A673 (cell line): ENCODE data around the gene ATP8B1. TPM values are rescaled to one million over a fixed set of nuclear protein-coding genes. Genes with fewer than 3 reads are reported as not detected.

Source experiments
- BruUV-seq: library from RNA; stranded (reverse); fragments of 400-500 nt; replicated peaks from 2 replicates; lab custom pipeline; 2021; lab: Mats Ljungman, UMichigan
- CTCF ChIA-PET: fragments of 300-600 bp; sonication (Branson Sonifier 250); formaldehyde crosslinking; loops from one replicate; lab custom pipeline; 2022; ENCODE audit warnings: antibody characterized with exemption; lab: Charles Lee
- POLR2A ChIA-PET: fragments of 300-600 bp; sonication (Branson Sonifier 250); formaldehyde crosslinking; loops from one replicate; lab custom pipeline; 2022; ENCODE audit warnings: antibody characterized with exemption; ENCODE audit not compliant: low non-redundant PET; lab: Charles Lee
- DNase-seq: peaks from one replicate; pipeline ENCODE4 v3.0.0-alpha.2; 2015; ENCODE audit warnings: low spot score
- H3K27ac ChIP-seq: fragments of 200-600 bp; sonication (generic); 2 replicates; pipeline ENCODE4 v1.5.1; 2016; ENCODE audit warnings: mixed run types, low read depth, mild to moderate bottlenecking, mixed read lengths, antibody characterized with exemption, low read length; ENCODE audit not compliant: poor library complexity, severe bottlenecking
- H3K27me3 ChIP-seq: fragments of 200-600 bp; sonication (generic); replicated peaks from 2 replicates; pipeline ENCODE4 v1.6.1; 2017; ENCODE audit warnings: mixed run types, low read depth, mild to moderate bottlenecking, mixed read lengths, antibody characterized with exemption, low read length; ENCODE audit not compliant: insufficient read depth, poor library complexity
- H3K36me3 ChIP-seq: fragments of 200-600 bp; sonication (generic); 2 replicates; pipeline ENCODE4 v1.6.1; 2016; ENCODE audit warnings: mixed run types, mild to moderate bottlenecking, mixed read lengths, antibody characterized with exemption, low read length; ENCODE audit not compliant: insufficient read depth, poor library complexity, severe bottlenecking
- H3K4me1 ChIP-seq: fragments of 200-600 bp; sonication (generic); 2 replicates; pipeline ENCODE4 v1.6.1; 2017; ENCODE audit warnings: mixed run types, mild to moderate bottlenecking, mixed read lengths, antibody characterized with exemption, low read length; ENCODE audit not compliant: insufficient read depth, poor library complexity, severe bottlenecking
- H3K4me3 ChIP-seq: fragments of 200-600 bp; sonication (generic); 2 replicates; pipeline ENCODE4 v1.5.1; 2016; ENCODE audit warnings: low read depth, mixed run types, mild to moderate bottlenecking, mixed read lengths, low read length; ENCODE audit not compliant: poor library complexity, severe bottlenecking
- H3K9me3 ChIP-seq: fragments of 200-600 bp; sonication (generic); 2 replicates; pipeline ENCODE4 v1.6.1; 2016; ENCODE audit warnings: mixed run types, low read depth, mild to moderate bottlenecking, mixed read lengths, antibody characterized with exemption, low read length; ENCODE audit not compliant: poor library complexity, severe bottlenecking
- EZH2 ChIP-seq: fragments of 200-600 bp; sonication (generic); IDR thresholded peaks from 2 replicates; pipeline ENCODE4 v1.6.1; 2017; ENCODE audit warnings: borderline replicate concordance, low read depth, mild to moderate bottlenecking, mixed read lengths, antibody characterized with exemption, low read length; ENCODE audit not compliant: poor library complexity, severe bottlenecking
- intact Hi-C: fragments of 100-400 bp; cut with micrococcal nuclease; formaldehyde crosslinking; loops from one replicate; pipeline ENCODE4 v1.10.0; 2022; ENCODE audit not compliant: unreplicated experiment
- total RNA-seq: library from RNA; stranded (reverse); gene quantifications from 2 replicates; pipeline ENCODE4 v1.2.3, GENCODE V29; 2021
- TF ChIP-seq, protein P1 (sequence below): fragments of 300-800, 200-600 bp; sonication (generic); conservative IDR thresholded peaks from 2 replicates; pipeline ENCODE4 v1.5.1; 2017; ENCODE audit warnings: low read depth, mild to moderate bottlenecking, antibody characterized with exemption, low read length, moderate library complexity, mixed read lengths

ATP8B1 gene
- total RNA-seq, 1 experiment from 2014 or later, result 35.6 TPM

GRCh38 chr18:57843386-57843785, 40.3 kb upstream of the ATP8B1 start:
- POLR2A ChIA-PET, result no interaction called here
- Histone ChIP-seq H3K4me3 (no peak overlapping the region), H3K27me3 (no peaks in the 10 kb centered on the region), H3K36me3 (no peaks in the 10 kb centered on the region), H3K4me1 (peaks cover 48% of the 10 kb centered on the region), H3K9me3 (no peaks in the 10 kb centered on the region), H3K27ac (peak overlapping the region; percentile 22)
- no TSS peak for BruUV-seq
- CTCF ChIA-PET, result no interaction called here
- no peak for DNase-seq
- TF ChIP-seq EZH2, result no peak
- TF ChIP-seq, protein P1, sequence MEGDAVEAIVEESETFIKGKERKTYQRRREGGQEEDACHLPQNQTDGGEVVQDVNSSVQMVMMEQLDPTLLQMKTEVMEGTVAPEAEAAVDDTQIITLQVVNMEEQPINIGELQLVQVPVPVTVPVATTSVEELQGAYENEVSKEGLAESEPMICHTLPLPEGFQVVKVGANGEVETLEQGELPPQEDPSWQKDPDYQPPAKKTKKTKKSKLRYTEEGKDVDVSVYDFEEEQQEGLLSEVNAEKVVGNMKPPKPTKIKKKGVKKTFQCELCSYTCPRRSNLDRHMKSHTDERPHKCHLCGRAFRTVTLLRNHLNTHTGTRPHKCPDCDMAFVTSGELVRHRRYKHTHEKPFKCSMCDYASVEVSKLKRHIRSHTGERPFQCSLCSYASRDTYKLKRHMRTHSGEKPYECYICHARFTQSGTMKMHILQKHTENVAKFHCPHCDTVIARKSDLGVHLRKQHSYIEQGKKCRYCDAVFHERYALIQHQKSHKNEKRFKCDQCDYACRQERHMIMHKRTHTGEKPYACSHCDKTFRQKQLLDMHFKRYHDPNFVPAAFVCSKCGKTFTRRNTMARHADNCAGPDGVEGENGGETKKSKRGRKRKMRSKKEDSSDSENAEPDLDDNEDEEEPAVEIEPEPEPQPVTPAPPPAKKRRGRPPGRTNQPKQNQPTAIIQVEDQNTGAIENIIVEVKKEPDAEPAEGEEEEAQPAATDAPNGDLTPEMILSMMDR, result no peak
- intact Hi-C loops, result no loop called here

DNA sequence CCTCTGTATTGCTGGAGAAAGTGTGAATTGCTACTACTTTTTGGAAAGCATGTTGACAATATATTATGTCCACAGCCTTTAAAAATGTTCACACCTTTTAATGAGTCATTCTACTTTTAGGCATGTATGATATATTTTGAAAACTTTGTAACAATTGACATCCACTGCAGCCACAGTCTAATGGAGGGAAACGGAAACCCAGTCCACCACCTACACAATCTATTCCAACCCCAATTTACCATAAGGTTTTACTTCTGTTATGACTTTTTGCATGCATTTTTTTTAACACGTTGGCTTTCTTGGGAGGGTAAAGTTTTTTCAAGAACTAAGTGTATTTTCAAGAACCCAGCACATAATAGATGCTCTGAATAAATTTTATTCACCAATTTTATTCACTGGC, 38.5 kb upstream of the ATP8B1 start:
- CTCF ChIA-PET, result no interaction called here
- DNase-seq, result no peak
- H3K9me3 ChIP-seq, result no peaks in the 10 kb centered on the region
- no peaks in the 10 kb centered on the region for H3K27me3 ChIP-seq
- no peaks in the 10 kb centered on the region for H3K36me3 ChIP-seq
- intact Hi-C loops, result no loop called here
- POLR2A ChIA-PET, result no interaction called here
- H3K4me3 ChIP-seq, result no peak overlapping the region
- peaks cover 54% of the 10 kb centered on the region for H3K4me1 ChIP-seq
- TF ChIP-seq, protein P1, result no peak
- no peak for TF ChIP-seq EZH2
- no peak overlapping the region for H3K27ac ChIP-seq
- no TSS peak for BruUV-seq

DNA sequence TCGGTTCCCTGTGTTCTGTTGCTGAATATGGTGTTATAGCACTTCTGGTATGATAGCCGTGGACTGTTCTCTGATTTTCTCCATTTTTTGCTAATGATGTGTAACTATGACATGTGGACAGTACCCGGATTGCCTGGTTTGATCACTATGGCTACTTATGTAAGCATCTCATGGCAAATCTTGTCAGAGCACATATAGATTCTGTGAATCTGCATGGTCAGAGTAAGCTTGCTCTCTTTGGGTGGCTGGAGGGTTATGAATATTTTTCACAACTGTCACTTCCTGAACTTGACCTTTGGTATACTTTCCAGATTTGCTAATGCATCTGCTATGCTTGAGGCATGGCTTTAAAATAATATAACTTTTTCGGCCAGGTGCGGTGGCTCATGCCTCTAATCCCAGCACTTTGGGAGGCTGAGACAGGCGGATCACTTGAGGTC, 36.8 kb upstream of the ATP8B1 start:
- H3K36me3 ChIP-seq, result no peaks in the 10 kb centered on the region
- H3K4me3 ChIP-seq, result no peak overlapping the region
- TF ChIP-seq, protein P1, result no peak
- TF ChIP-seq EZH2, result no peak
- H3K27ac ChIP-seq, result no peak overlapping the region
- H3K9me3 ChIP-seq, result no peaks in the 10 kb centered on the region
- H3K27me3 ChIP-seq, result no peaks in the 10 kb centered on the region
- H3K4me1 ChIP-seq, result peaks cover 38% of the 10 kb centered on the region
- DNase-seq, result no peak
- POLR2A ChIA-PET, result no interaction called here
- intact Hi-C loops, result no loop called here
- BruUV-seq, result no TSS peak
- CTCF ChIA-PET, result no interaction called here
